GM12878 (cell line): Measurements from ENCODE around the gene FANK1.

ENCODE experiments used
- CBFB ChIP-seq: IDR thresholded peaks from 2 replicates; pipeline ENCODE4 v1.6.1; 2016; ENCODE audit warnings: antibody characterized with exemption, low read depth
- CTCF ChIP-seq, 3 experiments: IDR thresholded peaks in 2 of 3; conservative IDR thresholded peaks in 1 of 3; 2 replicates each; pipeline ENCODE4 v1.5.1; 2011; ENCODE audit warnings: low read depth in 3 of 3, low read length in 3 of 3, mild to moderate bottlenecking in 3 of 3, control low read depth in 2 of 3, moderate library complexity in 2 of 3, inconsistent platforms in 1 of 3, mixed read lengths in 1 of 3; ENCODE audit not compliant: control insufficient read depth in 2 of 3, insufficient read depth in 1 of 3; ENCODE audit errors: extremely low read depth in 1 of 3
- ELK1 ChIP-seq: IDR thresholded peaks from 2 replicates; pipeline ENCODE4 v1.6.1; 2012; ENCODE audit warnings: low read depth, low read length, improper control_type of control experiment
- FOXK2 ChIP-seq: fragments of 450-650 bp; IDR thresholded peaks from 2 replicates; pipeline ENCODE4 v1.6.1; 2017; ENCODE audit warnings: mild to moderate bottlenecking, moderate library complexity
- REST ChIP-seq: IDR thresholded peaks from 2 replicates; pipeline ENCODE4 v1.6.1; 2012; ENCODE audit warnings: mild to moderate bottlenecking, low read depth, low read length
- SIN3A ChIP-seq: IDR thresholded peaks from 2 replicates; pipeline ENCODE4 v1.6.1; 2012; ENCODE audit warnings: low read depth, low read length, improper control_type of control experiment

DNA sequence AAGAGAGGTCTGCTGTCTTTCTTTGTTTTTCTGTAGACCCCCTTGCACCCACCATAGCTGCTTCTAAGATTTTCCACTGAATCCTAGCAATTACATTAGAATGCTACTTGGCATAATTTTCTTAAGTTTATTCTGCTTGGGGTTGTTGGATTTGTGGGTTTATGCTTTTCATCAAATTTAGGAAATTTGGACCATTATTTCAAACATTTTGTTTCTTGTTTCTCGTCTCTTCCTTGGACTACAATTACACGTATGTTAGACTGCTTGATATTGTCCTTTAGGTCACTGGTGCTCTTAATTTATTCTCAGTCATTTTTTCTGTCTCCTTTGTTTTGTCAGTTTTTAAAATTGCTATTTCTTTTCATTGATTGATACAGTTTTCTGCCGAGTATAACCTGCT lies 65.8 kb downstream of the FANK1 start:
- TF ChIP-seq CTCF (IDR thresholded peaks at IDR 0.05 in 2 of 3, conservative IDR thresholded peaks at IDR 0.05 in 1 of 3; ENCODE audit: control insufficient read depth in 2 of 3, extremely low read depth in 1 of 3, insufficient read depth in 1 of 3, low read depth in 3 of 3, low read length in 3 of 3) (no peak), ELK1 (no peak), REST (no peak), CBFB (no peak), SIN3A (no peak), FOXK2 (no peak)
